Activated CD4-positive, alpha-beta T cell treated with anti-CD3 and anti-CD28 coated beads, Interleukin-2, amount 10 ng/mL, durations not matched to agents 24 days and 14 days (primary cell): ENCODE results near the gene SLC16A8. TPM values are rescaled to one million over a fixed set of nuclear protein-coding genes. Genes with fewer than 3 reads are reported as not detected.

ENCODE experiments used
- DNase-seq: peaks from one replicate; pipeline ENCODE4 v3.0.0; 2022
- H3K27ac Mint-ChIP-seq: one replicate; pipeline ENCODE4 v1.8.0; 2022; ENCODE audit warnings: mild to moderate bottlenecking, mixed read lengths
- H3K27me3 Mint-ChIP-seq: one replicate; pipeline ENCODE4 v1.8.0; 2022; ENCODE audit warnings: mixed read lengths
- H3K36me3 Mint-ChIP-seq: one replicate; pipeline ENCODE4 v1.8.0; 2022; ENCODE audit warnings: low read depth, mild to moderate bottlenecking, mixed read lengths
- H3K4me1 Mint-ChIP-seq: one replicate; pipeline ENCODE4 v1.8.0; 2021; ENCODE audit warnings: mixed read lengths
- H3K4me3 Mint-ChIP-seq: one replicate; pipeline ENCODE4 v1.8.0; 2022; ENCODE audit warnings: mild to moderate bottlenecking, moderate library complexity, mixed read lengths
- H3K9me3 Mint-ChIP-seq: one replicate; pipeline ENCODE4 v1.8.0; 2021; ENCODE audit warnings: mixed read lengths
- intact Hi-C: fragments of 100-400 bp; cut with micrococcal nuclease; formaldehyde crosslinking; loops from one replicate; pipeline ENCODE4 v1.15.1; 2023
- total RNA-seq: library from RNA; stranded (reverse); gene quantifications from 2 replicates; pipeline ENCODE4 v1.2.3, GENCODE V29; 2022

SLC16A8 gene
- total RNA-seq, 1 donor from 2014 or later: not detected

DNA sequence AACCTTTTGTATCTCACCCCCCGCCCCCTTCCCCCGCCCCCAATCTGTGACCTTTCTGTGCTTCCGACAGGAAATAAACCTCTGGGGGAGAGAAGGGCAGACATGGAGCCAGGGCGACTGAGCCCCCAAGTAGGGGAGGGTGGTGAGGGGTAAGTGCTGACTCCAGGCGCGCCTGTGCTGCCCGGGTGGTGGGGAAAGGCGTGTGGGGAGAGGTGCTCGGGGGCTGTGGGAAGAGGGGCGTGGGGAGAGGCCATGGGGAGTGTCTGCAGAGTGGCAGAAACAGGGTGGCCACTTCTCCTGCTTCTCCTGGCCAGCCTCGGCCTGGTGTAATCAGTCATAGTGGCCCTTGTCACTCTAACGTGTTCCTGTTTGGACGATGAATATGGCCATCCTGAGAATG lies 8.0 kb downstream of the SLC16A8 start:
- H3K9me3 Mint-ChIP-seq: no peaks in the 10 kb centered on the region
- no peak for DNase-seq
- no peaks in the 10 kb centered on the region for H3K4me1 Mint-ChIP-seq
- H3K27ac Mint-ChIP-seq: no peak overlapping the region
- no peaks in the 10 kb centered on the region for H3K36me3 Mint-ChIP-seq
- intact Hi-C loops: no loop called here
- no peak overlapping the region for H3K4me3 Mint-ChIP-seq
- H3K27me3 Mint-ChIP-seq: peaks cover 16% of the 10 kb centered on the region

DNA sequence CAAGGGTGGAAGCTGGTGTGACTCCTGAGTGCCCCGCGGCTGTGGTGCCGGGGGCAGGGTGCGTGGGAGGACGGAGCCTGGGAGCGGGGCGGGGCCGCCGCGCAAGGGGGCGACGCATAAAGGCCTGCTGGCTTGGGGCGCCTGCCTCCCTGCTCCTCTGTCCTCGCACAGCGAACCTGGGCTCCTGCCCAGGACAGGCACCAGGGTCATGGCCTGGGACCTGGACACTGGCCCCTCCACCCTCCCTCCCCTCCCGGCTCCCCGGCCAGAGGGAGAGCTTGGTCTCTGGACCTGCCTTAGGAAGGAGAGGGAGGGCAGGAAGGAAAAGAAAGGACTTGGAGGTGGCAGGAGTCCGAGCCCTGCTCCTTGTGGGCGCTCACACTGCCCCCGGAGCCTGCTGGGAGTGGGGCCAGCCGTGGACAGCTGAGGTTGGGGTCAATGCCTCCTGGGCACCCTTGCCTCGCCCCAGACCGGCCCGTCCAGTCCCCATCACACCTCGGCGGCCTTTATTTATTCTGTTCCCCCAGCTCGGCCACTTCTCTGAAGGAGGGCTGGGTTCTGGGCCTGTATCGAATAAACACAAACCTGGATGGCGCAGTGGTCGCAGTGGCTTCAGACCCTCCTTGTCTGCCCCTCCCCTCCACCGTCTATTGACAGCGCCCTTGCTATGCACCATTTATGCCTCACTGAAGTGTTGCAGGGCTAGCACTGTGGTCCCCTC lies 8.7 kb downstream of the SLC16A8 start:
- no peak overlapping the region for H3K27ac Mint-ChIP-seq
- H3K4me1 Mint-ChIP-seq: no peaks in the 10 kb centered on the region
- no peaks in the 10 kb centered on the region for H3K36me3 Mint-ChIP-seq
- no peak for DNase-seq
- no peak overlapping the region for H3K4me3 Mint-ChIP-seq
- no peaks in the 10 kb centered on the region for H3K9me3 Mint-ChIP-seq
- intact Hi-C loops: no loop called here
- peaks cover 12% of the 10 kb centered on the region for H3K27me3 Mint-ChIP-seq

DNA sequence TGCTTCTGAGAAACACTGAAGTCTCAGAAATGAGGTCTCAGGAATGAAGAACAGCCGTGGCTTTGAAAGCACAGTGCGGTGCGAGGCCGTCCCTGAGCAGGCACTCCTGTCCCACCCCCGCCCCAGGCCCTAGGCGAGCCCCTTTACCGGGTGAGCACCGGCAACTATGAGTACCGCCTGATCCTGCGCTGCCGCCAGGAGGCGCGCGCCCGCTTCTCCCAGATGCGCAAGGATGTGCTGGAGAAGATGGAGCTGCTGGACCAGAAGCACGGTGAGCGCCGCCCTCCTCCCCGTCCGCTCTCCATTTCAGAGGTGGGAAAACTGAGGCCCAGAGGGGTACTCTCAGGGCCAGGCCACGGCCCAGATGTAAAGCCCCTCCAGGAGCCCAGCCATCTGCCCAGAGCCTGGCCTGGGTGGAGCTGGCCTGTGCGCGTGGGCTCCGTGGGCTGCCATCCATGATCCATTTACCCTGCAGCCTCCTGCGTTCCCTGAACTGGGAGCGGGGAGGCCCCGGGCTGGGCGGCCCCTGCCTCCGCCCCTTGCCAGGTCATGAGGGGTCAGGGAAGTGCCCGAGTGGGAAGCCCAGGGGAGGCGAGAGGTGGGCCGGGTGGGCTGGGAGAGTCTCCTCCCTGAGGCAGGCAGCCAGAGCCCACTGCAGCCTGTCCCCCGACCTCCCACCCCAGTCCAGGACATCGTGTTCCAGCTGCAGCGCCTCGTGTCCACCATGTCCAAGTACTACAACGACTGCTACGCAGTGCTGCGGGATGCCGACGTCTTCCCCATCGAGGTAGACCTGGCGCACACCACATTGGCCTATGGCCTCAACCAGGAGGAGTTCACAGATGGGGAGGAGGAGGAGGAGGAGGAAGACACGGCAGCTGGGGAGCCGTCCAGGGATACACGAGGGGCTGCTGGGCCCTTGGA lies 9.5 kb downstream of the SLC16A8 start:
- H3K9me3 Mint-ChIP-seq: no peaks in the 10 kb centered on the region
- intact Hi-C loops: no loop called here
- no peak overlapping the region for H3K4me3 Mint-ChIP-seq
- no peak overlapping the region for H3K27ac Mint-ChIP-seq
- H3K4me1 Mint-ChIP-seq: no peaks in the 10 kb centered on the region
- peaks cover 4% of the 10 kb centered on the region for H3K27me3 Mint-ChIP-seq
- no peaks in the 10 kb centered on the region for H3K36me3 Mint-ChIP-seq
- DNase-seq: no peak

DNA sequence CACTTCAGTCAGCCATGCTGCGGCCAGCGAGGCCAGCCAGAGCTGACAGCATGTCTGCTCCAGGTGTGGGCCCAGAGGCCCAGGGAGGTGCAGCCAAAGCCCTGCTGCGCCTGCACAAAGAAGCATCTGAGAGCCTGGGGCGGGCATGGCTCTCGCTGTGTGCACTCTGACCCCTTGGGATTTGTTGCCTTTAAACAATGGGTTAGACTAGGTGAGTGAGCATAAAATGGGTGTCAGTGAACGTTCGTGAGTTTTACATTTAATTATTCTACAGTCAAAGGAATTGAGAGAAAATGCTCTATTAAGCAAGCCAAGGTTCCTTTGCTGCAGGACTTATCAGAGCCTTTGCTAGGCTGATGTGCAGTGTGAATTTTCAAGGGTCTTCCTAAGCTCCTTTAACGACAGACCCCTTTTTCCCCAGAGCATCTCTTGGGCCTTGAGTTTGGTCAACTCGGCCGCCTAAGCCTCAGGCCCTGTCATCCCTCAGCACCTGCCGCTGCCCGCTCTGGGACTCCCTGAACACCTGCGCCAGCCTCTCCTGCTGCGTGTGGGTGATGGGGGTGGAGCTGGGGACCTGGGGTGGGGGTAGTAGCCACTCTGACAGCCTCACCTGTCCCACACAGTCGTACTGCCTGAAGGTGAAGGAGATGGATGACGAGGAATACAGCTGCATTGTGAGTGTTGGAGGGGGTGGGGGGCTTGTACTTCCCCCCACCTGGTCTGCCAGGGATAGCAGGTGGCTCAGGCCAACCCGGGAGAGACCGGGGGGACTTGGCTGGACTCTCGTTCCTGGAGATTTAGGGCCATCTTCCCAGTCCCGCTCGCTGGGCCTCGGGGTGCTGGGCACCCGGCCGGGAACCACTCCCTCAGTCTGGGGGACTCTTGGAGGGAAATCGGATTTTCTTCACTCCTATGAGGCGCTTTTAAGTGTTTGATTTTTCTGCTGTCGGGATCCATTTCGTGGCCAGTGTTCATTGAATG lies 10.5 kb downstream of the SLC16A8 start:
- Mint-ChIP-seq H3K36me3 (no peaks in the 10 kb centered on the region), H3K9me3 (no peaks in the 10 kb centered on the region), H3K27ac (no peak overlapping the region), H3K4me3 (no peak overlapping the region), H3K4me1 (no peaks in the 10 kb centered on the region), H3K27me3 (no peaks in the 10 kb centered on the region)
- intact Hi-C loops: no loop called here
- DNase-seq: no peak

DNA sequence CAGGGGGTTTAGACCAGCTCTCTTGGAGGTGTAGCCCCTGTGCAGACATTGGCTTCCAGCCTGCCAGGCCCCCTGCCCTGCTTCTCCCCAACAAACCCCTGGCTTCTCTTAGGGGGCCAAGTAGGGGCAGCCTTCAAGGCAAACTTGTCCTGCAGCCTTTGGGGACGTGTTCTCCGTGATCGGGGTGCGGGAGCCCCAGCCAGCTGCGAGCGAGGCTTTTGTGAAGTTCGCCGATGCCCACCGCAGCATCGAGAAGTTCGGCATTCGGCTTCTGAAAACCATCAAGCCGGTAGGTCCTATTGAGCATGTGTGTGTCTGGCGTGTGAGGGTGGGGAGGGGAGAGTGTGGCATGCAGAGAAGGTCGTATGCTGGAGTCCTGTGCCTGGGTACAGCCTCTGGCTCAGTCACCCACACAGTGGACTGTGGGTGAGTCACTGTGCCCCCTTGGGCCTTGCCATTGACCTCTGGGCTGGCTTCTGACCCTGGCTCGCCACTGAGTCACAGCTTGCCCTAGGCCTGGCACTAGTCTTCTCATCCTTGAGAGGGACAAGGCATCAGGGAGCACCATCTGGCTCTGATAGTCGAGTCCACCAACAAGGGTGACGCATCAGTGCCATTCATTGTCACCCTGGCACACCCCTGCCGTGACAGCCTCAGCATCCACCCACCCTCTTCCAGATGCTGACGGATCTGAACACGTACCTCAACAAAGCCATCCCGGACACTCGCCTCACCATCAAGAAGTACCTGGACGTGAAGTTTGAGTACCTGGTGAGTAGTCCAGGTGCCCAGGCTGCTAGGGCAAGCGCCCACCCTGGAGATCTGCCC lies 11.4 kb downstream of the SLC16A8 start:
- H3K4me3 Mint-ChIP-seq: no peak overlapping the region
- H3K27ac Mint-ChIP-seq: no peak overlapping the region
- intact Hi-C loops: no loop called here
- DNase-seq: no peak
- H3K27me3 Mint-ChIP-seq: no peaks in the 10 kb centered on the region
- H3K9me3 Mint-ChIP-seq: no peaks in the 10 kb centered on the region
- H3K4me1 Mint-ChIP-seq: no peaks in the 10 kb centered on the region
- no peaks in the 10 kb centered on the region for H3K36me3 Mint-ChIP-seq

DNA sequence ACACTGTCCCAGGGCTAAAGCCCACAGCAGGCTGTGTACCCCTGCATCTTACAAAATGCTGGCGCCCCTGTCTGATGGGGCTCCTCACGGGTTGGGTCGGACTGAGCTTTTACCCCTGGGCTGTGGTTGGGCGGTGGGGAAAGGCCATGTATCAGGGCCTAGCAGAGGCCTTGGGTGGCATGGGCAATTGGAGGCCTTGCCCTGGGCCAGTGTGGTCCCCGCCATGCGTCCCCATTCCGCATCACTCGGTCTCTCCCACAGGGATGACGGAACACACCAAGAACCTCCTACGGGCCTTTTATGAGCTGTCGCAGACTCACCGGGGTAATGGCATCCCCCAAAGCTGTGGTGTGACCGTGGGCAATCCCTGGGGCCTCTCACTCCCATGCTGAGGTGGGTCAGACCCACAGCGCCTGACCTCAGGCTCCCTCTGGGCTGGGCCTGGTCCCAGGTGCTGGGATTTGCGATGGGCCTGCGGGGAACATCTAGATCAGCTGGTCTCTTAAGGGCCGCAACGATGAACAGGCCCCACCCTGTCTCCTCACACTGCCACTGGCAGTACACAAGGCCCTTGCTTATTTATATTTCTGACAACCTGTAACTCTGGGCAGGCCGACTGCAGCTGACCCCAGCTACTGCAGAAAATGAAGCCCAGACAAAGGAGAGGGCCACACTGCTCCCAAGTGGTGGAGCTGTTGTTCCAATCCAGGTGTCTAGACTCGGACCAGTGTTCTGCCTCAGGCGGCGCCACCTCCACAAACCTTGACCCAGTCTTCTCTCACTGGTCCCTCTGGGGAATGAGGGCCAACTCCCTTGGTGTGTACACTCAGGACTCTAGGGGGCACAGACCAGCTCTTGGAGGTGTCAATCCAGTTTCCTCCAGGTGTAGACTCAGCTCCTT lies 12.3 kb downstream of the SLC16A8 start:
- Mint-ChIP-seq H3K9me3 (no peaks in the 10 kb centered on the region), H3K27me3 (no peaks in the 10 kb centered on the region), H3K4me3 (no peak overlapping the region), H3K36me3 (no peaks in the 10 kb centered on the region), H3K27ac (no peak overlapping the region), H3K4me1 (no peaks in the 10 kb centered on the region)
- no peak for DNase-seq
- intact Hi-C loops: no loop called here

DNA sequence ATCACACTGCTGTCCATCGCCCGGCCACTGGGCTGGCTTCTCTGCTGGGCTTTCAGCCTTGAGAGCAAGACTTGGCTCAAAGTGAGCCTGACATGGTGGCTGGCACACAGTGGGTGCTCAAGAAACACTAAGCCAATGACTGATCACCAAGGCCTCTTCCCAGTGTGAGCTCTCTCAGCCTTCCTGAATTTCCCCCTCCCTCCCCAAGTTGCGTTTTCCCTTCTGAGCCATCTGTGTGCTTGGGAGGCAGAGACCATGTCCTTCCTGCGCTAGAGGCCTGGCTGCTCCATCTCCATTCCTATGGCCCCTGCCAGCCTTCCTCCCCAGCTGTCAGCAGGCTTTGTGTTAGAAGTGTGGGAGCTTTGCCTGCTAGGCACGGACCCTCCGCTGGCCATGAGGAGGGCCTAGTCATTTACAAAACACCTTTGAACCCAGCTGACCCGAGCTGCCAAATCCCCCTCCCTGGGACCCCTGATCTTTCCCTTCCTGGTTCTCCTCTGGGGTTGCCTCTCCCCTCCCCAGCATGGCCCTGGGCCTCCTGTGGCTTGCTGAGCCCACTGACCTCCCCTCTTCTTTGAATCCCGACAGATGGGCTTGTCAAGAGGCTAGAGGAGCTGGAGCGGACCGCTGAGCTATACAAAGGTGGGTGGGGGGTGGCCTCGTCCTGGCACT lies 13.6 kb downstream of the SLC16A8 start:
- H3K9me3 Mint-ChIP-seq: no peaks in the 10 kb centered on the region
- DNase-seq: no peak
- H3K27ac Mint-ChIP-seq: no peak overlapping the region
- H3K36me3 Mint-ChIP-seq: no peaks in the 10 kb centered on the region
- H3K27me3 Mint-ChIP-seq: no peaks in the 10 kb centered on the region
- intact Hi-C loops: no loop called here
- no peaks in the 10 kb centered on the region for H3K4me1 Mint-ChIP-seq
- H3K4me3 Mint-ChIP-seq: no peak overlapping the region

DNA sequence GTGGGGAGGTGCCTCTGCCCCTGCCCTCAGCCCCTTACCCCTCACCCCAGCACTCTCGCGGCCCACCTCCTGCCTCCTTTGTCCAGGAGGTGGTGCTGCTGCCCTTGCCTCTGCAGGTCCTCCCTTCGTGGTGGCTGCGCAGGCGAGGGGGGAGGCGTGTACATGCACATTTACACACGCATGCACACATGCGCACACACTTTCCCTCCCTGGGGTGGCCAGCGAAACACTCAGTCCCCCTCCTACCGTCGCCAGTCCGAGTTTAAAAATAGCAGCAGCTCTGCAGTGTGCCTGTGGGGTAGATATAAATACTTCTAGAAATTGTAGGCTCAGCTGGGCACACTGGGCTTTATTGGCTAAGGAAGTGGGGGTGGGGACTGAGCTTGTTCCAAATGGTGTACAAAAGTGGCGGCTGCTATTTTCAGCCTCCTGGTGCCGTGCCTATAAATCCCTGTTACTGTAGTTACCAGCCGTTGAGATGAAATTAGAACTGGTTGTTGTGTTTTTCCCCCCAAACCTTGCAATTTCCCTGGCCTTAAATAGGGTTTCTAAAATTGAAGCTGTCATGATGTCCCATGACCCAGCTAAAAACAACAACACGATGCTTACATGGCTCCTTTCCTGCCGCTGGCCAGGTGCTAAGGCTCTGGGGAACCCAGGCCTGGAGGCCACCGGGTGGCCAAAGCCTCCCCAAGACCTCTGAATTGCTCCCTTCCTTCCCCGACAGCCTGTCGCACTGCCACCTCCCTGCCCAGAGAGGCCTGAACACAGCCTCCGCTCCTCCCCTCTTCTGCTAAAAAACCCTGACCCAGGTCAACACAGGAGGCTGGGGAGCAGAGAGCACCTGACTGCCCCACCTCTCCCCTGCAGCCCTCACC lies 14.4 kb downstream of the SLC16A8 start:
- Mint-ChIP-seq H3K4me3 (no peak overlapping the region), H3K4me1 (no peaks in the 10 kb centered on the region), H3K36me3 (no peaks in the 10 kb centered on the region), H3K27ac (no peak overlapping the region), H3K27me3 (no peaks in the 10 kb centered on the region), H3K9me3 (no peaks in the 10 kb centered on the region)
- intact Hi-C loops: no loop called here
- no peak for DNase-seq

DNA sequence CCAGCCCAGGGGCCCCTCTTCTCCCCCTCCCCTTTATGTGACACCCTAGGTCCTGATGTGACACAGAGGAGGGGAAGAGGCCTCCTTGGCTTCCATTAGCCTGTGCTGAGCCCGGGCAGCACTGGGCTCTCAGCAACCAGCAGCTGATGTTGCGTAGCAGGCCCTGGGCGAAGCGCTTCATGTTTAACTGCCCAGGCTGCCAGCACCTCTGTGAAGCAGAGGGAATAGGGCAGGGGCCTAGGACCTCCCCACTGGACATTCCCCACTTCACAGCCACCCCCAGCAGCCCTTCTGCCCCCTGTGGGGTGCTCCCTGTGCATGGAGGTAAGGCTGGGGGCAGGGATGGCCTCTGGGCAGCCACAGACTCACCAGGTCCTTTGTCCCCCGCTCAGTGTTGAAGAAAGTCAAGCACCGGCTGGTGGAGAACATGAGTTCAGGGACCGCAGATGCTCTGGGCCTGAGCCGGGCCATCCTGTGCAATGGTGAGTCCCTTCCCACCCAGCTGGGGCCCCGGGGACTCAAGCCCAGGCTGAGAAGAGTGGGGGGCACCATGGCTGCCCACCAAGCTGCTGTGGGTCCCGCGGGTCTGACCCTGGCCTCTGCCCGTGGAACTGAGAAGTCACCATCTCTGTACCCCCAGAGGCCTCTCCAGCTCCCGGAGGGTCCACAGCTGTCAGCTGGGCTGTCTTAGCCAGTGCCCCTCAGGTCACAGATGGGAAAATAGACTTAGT lies 15.2 kb downstream of the SLC16A8 start:
- intact Hi-C loops: no loop called here
- Mint-ChIP-seq H3K27me3 (no peaks in the 10 kb centered on the region), H3K27ac (no peak overlapping the region), H3K9me3 (no peaks in the 10 kb centered on the region), H3K36me3 (no peaks in the 10 kb centered on the region), H3K4me1 (no peaks in the 10 kb centered on the region), H3K4me3 (no peak overlapping the region)
- DNase-seq: no peak

DNA sequence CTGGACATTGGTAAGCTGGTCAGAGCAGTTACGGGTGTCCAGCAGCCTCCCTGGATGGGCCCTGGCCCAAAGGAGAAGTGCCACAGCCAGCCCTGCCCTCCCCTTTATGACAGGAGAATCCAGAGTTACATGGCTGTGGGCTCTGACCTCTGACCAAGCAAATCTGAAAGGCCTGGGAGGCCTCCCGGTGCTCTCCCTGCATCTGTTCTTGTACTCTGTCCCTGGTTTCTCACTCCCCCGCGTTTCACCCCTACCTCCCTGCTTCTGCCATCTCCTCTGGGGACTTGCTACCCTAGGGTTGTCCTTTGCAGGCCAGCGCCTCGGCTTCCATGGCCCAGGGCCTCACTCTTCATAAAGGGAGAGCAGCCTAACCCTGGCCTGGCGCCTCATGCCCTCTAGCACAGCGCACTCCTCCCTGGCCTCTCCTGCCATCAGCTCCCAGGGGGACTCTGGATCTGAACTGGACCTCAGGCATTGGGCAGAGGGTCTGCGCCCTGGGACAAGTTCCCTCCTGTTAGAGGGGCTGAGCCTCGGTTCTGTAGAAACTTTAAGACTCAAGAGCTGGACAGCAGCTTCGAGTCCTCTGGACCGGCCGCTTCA lies 16.1 kb downstream of the SLC16A8 start:
- Mint-ChIP-seq H3K9me3 (no peaks in the 10 kb centered on the region), H3K27ac (no peak overlapping the region)
- intact Hi-C loops: no loop called here

More for the DNA sequence above, 16.1 kb downstream of the SLC16A8 start:
- Mint-ChIP-seq H3K36me3 (no peaks in the 10 kb centered on the region), H3K4me1 (no peaks in the 10 kb centered on the region), H3K27me3 (no peaks in the 10 kb centered on the region), H3K4me3 (no peak overlapping the region)
- DNase-seq: no peak
